Esophagus (tissue), 2 donors: ENCODE measurements around the gene DNAJB8. TPM values are rescaled to one million over a fixed set of nuclear protein-coding genes. Genes with fewer than 3 reads are reported as not detected.

Experiments used
- H3K27ac ChIP-seq, 2 donors: one replicate each; pipeline ENCODE4 v1.5.1; 2013; ENCODE audit warnings: low read depth in 2 of 2, mild to moderate bottlenecking in 2 of 2, inconsistent platforms in 1 of 2, low read length in 1 of 2, moderate library complexity in 1 of 2
- H3K27me3 ChIP-seq, 2 donors: one replicate each; pipeline ENCODE4 v1.6.1; 2013; ENCODE audit warnings: low read length in 2 of 2, control low read depth in 1 of 2, mild to moderate bottlenecking in 1 of 2; ENCODE audit not compliant: insufficient read depth in 2 of 2, control insufficient read depth in 1 of 2
- H3K36me3 ChIP-seq, 2 donors: one replicate each; pipeline ENCODE4 v1.6.1; 2013; ENCODE audit warnings: low read length in 1 of 2; ENCODE audit not compliant: control insufficient read depth in 2 of 2, insufficient read depth in 2 of 2
- H3K4me1 ChIP-seq, 2 donors: one replicate each; pipeline ENCODE4 v1.6.1; 2013; ENCODE audit warnings: low read length in 1 of 2; ENCODE audit not compliant: control insufficient read depth in 2 of 2, insufficient read depth in 2 of 2
- H3K4me3 ChIP-seq, 2 donors: one replicate each; pipeline ENCODE4 v1.5.1; 2013; ENCODE audit warnings: low read length in 2 of 2, mild to moderate bottlenecking in 2 of 2, low read depth in 1 of 2, moderate library complexity in 1 of 2
- H3K9me3 ChIP-seq, 2 donors: one replicate each; pipeline ENCODE4 v1.6.1; 2013; ENCODE audit warnings: mild to moderate bottlenecking in 2 of 2, low read depth in 1 of 2, low read length in 1 of 2, moderate library complexity in 1 of 2; ENCODE audit not compliant: control insufficient read depth in 2 of 2, insufficient read depth in 1 of 2
- WGBS, 2 donors: extraction: QIAGEN DNeasy Blood & Tissue Kit; methylation state at CpG; one replicate each; pipeline ENCODE4 v1.1.7; 2013; 5-methylcytosine and 5-hydroxymethylcytosine counted together
- polyA plus RNA-seq, 2 donors: library from polyadenylated mRNA; stranded (reverse); fragments of 200-250 nt; gene quantifications; one replicate each; pipeline ENCODE4 v1.2.3, GENCODE V29; 2013
- donor health status: healthy with polysubstance abuse.
- donor health status: Bipolar disorder and iron deficiency.

The DNAJB8 gene
- polyA plus RNA-seq, 2 donors: not detected

- H3K27ac ChIP-seq: no peak overlapping the region
- H3K4me1 ChIP-seq: no peaks in the 10 kb centered on the region
- H3K27me3 ChIP-seq: no peaks in the 10 kb centered on the region
- WGBS, 2 donors: 72% methylated on average over 21 of the region's 21 CpGs
- H3K36me3 ChIP-seq: no peaks in the 10 kb centered on the region
- no peak overlapping the region for H3K4me3 ChIP-seq
- peaks cover 0 to 6% of the 10 kb centered on the region in 2 donors for H3K9me3 ChIP-seq
Observed at GRCh38 chr3:128453501-128454309, 13.0 kb downstream of the DNAJB8 start.

GRCh38 chr3:128452678-128453275 is 13.9 kb downstream of the DNAJB8 start:
- WGBS, 2 donors: 80 to 89% methylated on average over 21 of the region's 21 CpGs
- no peak overlapping the region for H3K27ac ChIP-seq
- no peak overlapping the region for H3K4me3 ChIP-seq
- no peaks in the 10 kb centered on the region for H3K36me3 ChIP-seq
- no peaks in the 10 kb centered on the region for H3K4me1 ChIP-seq
- no peaks in the 10 kb centered on the region for H3K27me3 ChIP-seq
- peaks cover 0 to 2% of the 10 kb centered on the region in 2 donors for H3K9me3 ChIP-seq

GRCh38 chr3:128452120-128452519 is 14.6 kb downstream of the DNAJB8 start:
- H3K9me3 ChIP-seq: peaks cover 0 to 2% of the 10 kb centered on the region in 2 donors
- H3K36me3 ChIP-seq: no peaks in the 10 kb centered on the region
- no peak overlapping the region for H3K4me3 ChIP-seq
- no peaks in the 10 kb centered on the region for H3K4me1 ChIP-seq
- WGBS, 2 donors: 80 to 93% methylated on average over 9 of the region's 9 CpGs
- H3K27ac ChIP-seq: no peak overlapping the region
- H3K27me3 ChIP-seq: no peaks in the 10 kb centered on the region

- H3K4me1 ChIP-seq: no peaks in the 10 kb centered on the region
- H3K27me3 ChIP-seq: no peaks in the 10 kb centered on the region
- H3K27ac ChIP-seq: no peak overlapping the region
- H3K4me3 ChIP-seq: no peak overlapping the region
- 76 to 81% methylated on average over 6 of the region's 6 CpGs for WGBS, 2 donors
- no peaks in the 10 kb centered on the region for H3K36me3 ChIP-seq
- peaks cover 0 to 2% of the 10 kb centered on the region in 2 donors for H3K9me3 ChIP-seq
Observed at GRCh38 chr3:128449111-128449638, 17.5 kb downstream of the DNAJB8 start.

- H3K4me3 ChIP-seq: no peak overlapping the region
- no peaks in the 10 kb centered on the region for H3K27me3 ChIP-seq
- H3K27ac ChIP-seq: no peak overlapping the region
- H3K36me3 ChIP-seq: no peaks in the 10 kb centered on the region
- H3K4me1 ChIP-seq: no peaks in the 10 kb centered on the region
- H3K9me3 ChIP-seq: peaks cover 0 to 2% of the 10 kb centered on the region in 2 donors
- WGBS, 2 donors: 59 to 68% methylated on average over 6 of the region's 6 CpGs
Observed at GRCh38 chr3:128448491-128448890, 18.2 kb downstream of the DNAJB8 start.

- Histone ChIP-seq H3K4me3 (no peak overlapping the region), H3K27me3 (no peaks in the 10 kb centered on the region), H3K36me3 (no peaks in the 10 kb centered on the region), H3K27ac (no peak overlapping the region), H3K9me3 (peaks cover 0 to 2% of the 10 kb centered on the region in 2 donors), H3K4me1 (no peaks in the 10 kb centered on the region)
- WGBS, 2 donors: 90 to 93% methylated on average over 3 of the region's 3 CpGs
Observed at GRCh38 chr3:128447561-128448013, 19.1 kb downstream of the DNAJB8 start.

- no peaks in the 10 kb centered on the region for H3K4me1 ChIP-seq
- H3K36me3 ChIP-seq: no peaks in the 10 kb centered on the region
- H3K27ac ChIP-seq: no peak overlapping the region
- peaks cover 0 to 2% of the 10 kb centered on the region in 2 donors for H3K9me3 ChIP-seq
- no peaks in the 10 kb centered on the region for H3K27me3 ChIP-seq
- H3K4me3 ChIP-seq: no peak overlapping the region
- WGBS, 2 donors: 82 to 84% methylated on average over 1 of the region's 1 CpG
Observed at GRCh38 chr3:128446821-128447220, 19.9 kb downstream of the DNAJB8 start.

- Histone ChIP-seq H3K4me3 (no peak overlapping the region), H3K27ac (no peak overlapping the region), H3K27me3 (no peaks in the 10 kb centered on the region), H3K4me1 (no peaks in the 10 kb centered on the region), H3K9me3 (no peaks in the 10 kb centered on the region), H3K36me3 (no peaks in the 10 kb centered on the region)
- 93% methylated on average over 1 of the region's 1 CpG for WGBS, 2 donors
Observed at GRCh38 chr3:128445357-128445756, 21.3 kb downstream of the DNAJB8 start.

- H3K4me3 ChIP-seq: no peak overlapping the region
- no peak overlapping the region for H3K27ac ChIP-seq
- H3K36me3 ChIP-seq: no peaks in the 10 kb centered on the region
- 61 to 63% methylated on average over 3 of the region's 3 CpGs for WGBS, 2 donors
- no peaks in the 10 kb centered on the region for H3K27me3 ChIP-seq
- H3K4me1 ChIP-seq: no peaks in the 10 kb centered on the region
- no peaks in the 10 kb centered on the region for H3K9me3 ChIP-seq
Observed at GRCh38 chr3:128443771-128444170, 22.9 kb downstream of the DNAJB8 start.
